Gastrocnemius medialis (tissue), 4 donors: ENCODE results near the gene SLC22A15.

ENCODE experiments used
- POLR2A ChIP-seq, 2 donors: fragments of 450-650 bp; IDR thresholded peaks; one replicate each; pipeline ENCODE4 v1.6.1; 2017; ENCODE audit warnings: antibody characterized with exemption in 2 of 2, mild to moderate bottlenecking in 2 of 2, moderate library complexity in 2 of 2
- TF ChIP-seq, protein P1 (sequence below), 5 experiments: fragments of 450-650 bp in 3 of 5; fragments of 200-600 bp in 2 of 5; sonication (generic) in 2 of 5; IDR thresholded peaks in 4 of 5; conservative IDR thresholded peaks in 1 of 5; 1 replicate in 4 of 5; 2 replicates in 1 of 5; pipeline ENCODE4 v1.5.1; 2016 to 2019; ENCODE audit warnings: antibody characterized with exemption in 5 of 5, mild to moderate bottlenecking in 3 of 5, moderate library complexity in 3 of 5

DNA sequence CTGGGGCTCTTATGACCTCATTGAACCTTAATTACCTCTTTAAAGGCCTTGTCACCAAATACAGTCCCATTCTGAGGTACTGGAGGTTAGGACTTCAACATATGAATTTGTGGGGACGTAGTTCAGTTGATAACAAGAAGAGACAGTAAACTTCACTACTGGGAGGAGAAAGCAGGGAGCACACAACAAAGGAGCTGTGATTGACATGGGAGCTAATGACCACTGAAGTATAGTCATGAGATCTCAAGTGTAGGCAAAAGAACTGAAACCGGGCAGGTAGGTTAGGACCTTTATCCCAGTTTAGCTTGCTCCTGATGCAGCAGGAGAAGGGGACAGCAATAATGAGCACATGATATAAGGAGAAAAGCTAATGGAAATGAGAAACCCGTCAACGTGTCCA, 123.1 kb downstream of the SLC22A15 start:
- TF ChIP-seq, protein P1, sequence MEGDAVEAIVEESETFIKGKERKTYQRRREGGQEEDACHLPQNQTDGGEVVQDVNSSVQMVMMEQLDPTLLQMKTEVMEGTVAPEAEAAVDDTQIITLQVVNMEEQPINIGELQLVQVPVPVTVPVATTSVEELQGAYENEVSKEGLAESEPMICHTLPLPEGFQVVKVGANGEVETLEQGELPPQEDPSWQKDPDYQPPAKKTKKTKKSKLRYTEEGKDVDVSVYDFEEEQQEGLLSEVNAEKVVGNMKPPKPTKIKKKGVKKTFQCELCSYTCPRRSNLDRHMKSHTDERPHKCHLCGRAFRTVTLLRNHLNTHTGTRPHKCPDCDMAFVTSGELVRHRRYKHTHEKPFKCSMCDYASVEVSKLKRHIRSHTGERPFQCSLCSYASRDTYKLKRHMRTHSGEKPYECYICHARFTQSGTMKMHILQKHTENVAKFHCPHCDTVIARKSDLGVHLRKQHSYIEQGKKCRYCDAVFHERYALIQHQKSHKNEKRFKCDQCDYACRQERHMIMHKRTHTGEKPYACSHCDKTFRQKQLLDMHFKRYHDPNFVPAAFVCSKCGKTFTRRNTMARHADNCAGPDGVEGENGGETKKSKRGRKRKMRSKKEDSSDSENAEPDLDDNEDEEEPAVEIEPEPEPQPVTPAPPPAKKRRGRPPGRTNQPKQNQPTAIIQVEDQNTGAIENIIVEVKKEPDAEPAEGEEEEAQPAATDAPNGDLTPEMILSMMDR (IDR thresholded peaks at IDR 0.05 in 4 of 5, conservative IDR thresholded peaks at IDR 0.05 in 1 of 5) = no peak
- no peak for TF ChIP-seq POLR2A (IDR thresholded peaks at IDR 0.05)
